ENCODE measurements around the gene APBB1IP. TPM values are rescaled to one million over a fixed set of nuclear protein-coding genes. Genes with fewer than 3 reads are reported as not detected.
A peak's percentile ranks its signal among the peaks of the same experiment; 100 is the strongest.
"Not testable (repeated sequence)": the region's sequence is repeated elsewhere in the genome, so short reads cannot be mapped to it uniquely, and the experiment has no call there.

The APBB1IP gene
- total RNA-seq, 2 experiments from 2014 or later: 66.3 to 68.0 TPM

DNA sequence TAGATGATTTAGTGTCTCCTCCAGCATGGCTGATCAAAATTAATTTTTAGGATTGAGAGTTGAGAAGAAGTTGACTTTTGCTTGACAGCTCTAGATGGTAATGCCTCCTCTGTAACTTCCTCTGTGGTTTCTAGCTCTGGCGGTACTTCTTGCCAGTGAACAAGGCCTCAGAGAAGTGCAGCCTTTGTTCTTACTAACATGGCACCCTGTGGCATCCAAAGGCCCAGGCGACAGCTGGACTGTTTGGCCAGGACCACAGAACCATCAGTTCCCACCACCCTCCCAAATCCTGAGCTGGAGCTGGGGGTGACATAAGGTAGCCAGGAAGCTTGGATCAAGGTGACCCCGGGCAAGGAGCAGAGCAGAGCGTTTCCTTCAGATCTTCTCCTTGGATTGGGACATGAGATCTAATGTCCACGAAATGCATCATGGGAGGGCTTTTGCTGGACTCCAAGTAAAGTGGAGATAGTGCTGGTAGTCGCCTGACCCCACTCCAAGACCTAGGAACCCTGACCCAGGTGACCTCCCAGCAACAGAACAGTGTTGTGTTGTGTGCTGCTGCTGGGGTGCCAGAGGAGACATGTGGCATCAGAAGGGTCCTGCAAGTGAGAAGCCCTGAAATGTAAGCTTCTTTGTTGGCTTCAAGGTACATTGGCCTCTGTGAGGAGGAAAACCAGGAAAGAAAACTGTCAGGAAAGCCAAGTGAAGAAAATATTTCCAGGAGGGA is 41.8 kb downstream of the APBB1IP start:
- Mint-ChIP-seq H3K36me3 (peaks cover 42% of the 10 kb centered on the region), H3K4me1 (peaks cover 63% of the 10 kb centered on the region), H3K27me3 (no peaks in the 10 kb centered on the region), H3K9me3 (peaks cover 4% of the 10 kb centered on the region), H3K27ac (peak overlapping the region; percentile 96), H3K4me3 (peak overlapping the region; percentile 62)
- DNase-seq: no peak

DNA sequence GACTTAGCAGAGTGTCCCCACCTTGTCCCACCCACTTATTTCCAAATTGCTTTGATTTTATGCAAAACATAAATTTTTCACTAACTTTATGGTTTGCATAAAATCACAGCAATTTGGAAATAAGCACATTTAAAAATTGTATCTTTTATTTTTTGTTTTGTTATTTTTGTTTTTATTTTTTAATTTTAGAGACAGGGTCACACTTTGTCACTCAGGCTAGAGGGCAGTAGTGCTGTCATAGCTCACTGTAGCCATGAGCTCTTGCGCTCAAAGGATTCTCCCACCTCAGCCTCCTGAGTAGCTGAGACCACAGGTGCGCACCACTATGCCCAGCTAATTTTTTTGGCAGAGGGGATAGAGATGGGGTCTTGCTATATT is 43.2 kb downstream of the APBB1IP start:
- Mint-ChIP-seq H3K27ac (peak overlapping the region; percentile 74), H3K36me3 (peaks cover 33% of the 10 kb centered on the region), H3K4me1 (peaks cover 63% of the 10 kb centered on the region), H3K4me3 (peak overlapping the region; percentile 12), H3K27me3 (no peaks in the 10 kb centered on the region), H3K9me3 (peaks cover 4% of the 10 kb centered on the region)
- DNase-seq: no peak

GRCh38 chr10:26481914-26482550 is 43.9 kb downstream of the APBB1IP start:
- DNase-seq: no peak
- Mint-ChIP-seq H3K4me1 (peaks cover 67% of the 10 kb centered on the region), H3K9me3 (peaks cover 4% of the 10 kb centered on the region), H3K27ac (peak overlapping the region; percentile 97), H3K36me3 (peaks cover 29% of the 10 kb centered on the region), H3K27me3 (no peaks in the 10 kb centered on the region), H3K4me3 (peak overlapping the region; percentile 80)

- Mint-ChIP-seq H3K27me3 (no peaks in the 10 kb centered on the region), H3K36me3 (peaks cover 20% of the 10 kb centered on the region), H3K4me3 (peak overlapping the region; percentile 14), H3K27ac (peak overlapping the region; percentile 97), H3K4me1 (peaks cover 67% of the 10 kb centered on the region), H3K9me3 (no peaks in the 10 kb centered on the region)
- DNase-seq: no peak
Measured at GRCh38 chr10:26483554-26483953, 45.4 kb downstream of the APBB1IP start.

GRCh38 chr10:26485150-26485941 is 47.2 kb downstream of the APBB1IP start:
- Mint-ChIP-seq H3K27me3 (no peaks in the 10 kb centered on the region), H3K4me1 (peaks cover 68% of the 10 kb centered on the region), H3K27ac (peak overlapping the region; percentile 77), H3K4me3 (peak overlapping the region; percentile 33), H3K36me3 (peaks cover 22% of the 10 kb centered on the region), H3K9me3 (no peaks in the 10 kb centered on the region)
- no peak for DNase-seq

GRCh38 chr10:26486304-26486703 is 48.2 kb downstream of the APBB1IP start:
- peak overlapping the region; percentile 63 for H3K4me3 Mint-ChIP-seq
- no peaks in the 10 kb centered on the region for H3K27me3 Mint-ChIP-seq
- H3K36me3 Mint-ChIP-seq: peaks cover 25% of the 10 kb centered on the region
- H3K27ac Mint-ChIP-seq: peak overlapping the region; percentile 94
- H3K9me3 Mint-ChIP-seq: no peaks in the 10 kb centered on the region
- peaks cover 61% of the 10 kb centered on the region for H3K4me1 Mint-ChIP-seq
- DNase-seq: no peak

- Mint-ChIP-seq H3K36me3 (peaks cover 26% of the 10 kb centered on the region), H3K4me3 (peak overlapping the region; percentile 63), H3K27ac (peak overlapping the region; percentile 94), H3K4me1 (peaks cover 58% of the 10 kb centered on the region), H3K27me3 (no peaks in the 10 kb centered on the region), H3K9me3 (peaks cover 1% of the 10 kb centered on the region)
- peak; percentile 76 for DNase-seq
Measured at GRCh38 chr10:26486990-26487850, 49.1 kb downstream of the APBB1IP start.

GRCh38 chr10:26488344-26488743 is 50.2 kb downstream of the APBB1IP start:
- peak overlapping the region; percentile 12 for H3K4me3 Mint-ChIP-seq
- peak; percentile 34 for DNase-seq
- H3K4me1 Mint-ChIP-seq: peaks cover 59% of the 10 kb centered on the region
- peaks cover 34% of the 10 kb centered on the region for H3K36me3 Mint-ChIP-seq
- H3K27ac Mint-ChIP-seq: peak overlapping the region; percentile 94
- H3K9me3 Mint-ChIP-seq: peaks cover 8% of the 10 kb centered on the region
- H3K27me3 Mint-ChIP-seq: no peaks in the 10 kb centered on the region

DNA sequence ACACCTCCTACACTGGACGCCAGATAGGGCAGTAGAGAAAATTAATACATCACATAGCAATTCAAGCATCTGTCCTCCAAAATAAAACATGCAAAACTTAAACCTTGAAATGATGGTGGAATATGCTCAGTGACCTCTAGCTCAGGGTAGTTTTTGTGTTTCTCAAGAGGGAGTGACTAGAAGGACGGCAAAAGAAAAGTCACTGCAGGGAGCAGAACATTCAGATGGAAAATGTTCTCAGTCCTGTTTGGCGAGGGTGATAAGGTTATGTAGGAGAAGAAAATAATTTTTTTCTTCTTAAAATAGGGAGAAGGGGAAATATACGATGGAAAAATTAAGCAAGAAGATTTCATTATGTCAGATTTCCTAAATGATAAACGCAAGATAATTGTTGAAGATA is 50.9 kb downstream of the APBB1IP start:
- Mint-ChIP-seq H3K4me1 (peaks cover 58% of the 10 kb centered on the region), H3K27ac (peak overlapping the region; percentile 94), H3K27me3 (no peaks in the 10 kb centered on the region), H3K9me3 (peaks cover 8% of the 10 kb centered on the region), H3K4me3 (peak overlapping the region; percentile 12), H3K36me3 (peaks cover 41% of the 10 kb centered on the region)
- no peak for DNase-seq

DNA sequence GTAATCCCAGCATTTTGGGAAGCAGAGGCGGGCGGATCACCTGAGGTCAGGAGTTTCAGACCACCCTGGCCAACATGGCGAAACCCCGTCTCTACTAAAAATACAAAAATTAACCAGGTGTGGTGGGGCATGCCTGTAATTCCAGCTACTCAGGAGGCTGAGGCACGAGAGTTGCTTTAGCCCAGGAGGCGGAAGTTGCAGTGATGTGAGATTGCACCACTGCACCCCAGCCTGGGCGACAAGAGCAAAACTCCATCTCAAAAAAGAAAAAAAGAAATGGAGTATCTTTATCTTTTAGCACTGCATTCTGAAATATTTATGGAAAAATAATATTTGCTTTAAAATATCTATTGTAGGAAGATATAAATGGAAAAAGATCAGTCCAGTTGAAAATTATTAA is 52.2 kb downstream of the APBB1IP start:
- peaks cover 57% of the 10 kb centered on the region for H3K4me1 Mint-ChIP-seq
- not testable (repeated sequence) for DNase-seq, H3K4me3 Mint-ChIP-seq, H3K27me3 Mint-ChIP-seq, H3K27ac Mint-ChIP-seq, H3K9me3 Mint-ChIP-seq
- peaks cover 53% of the 10 kb centered on the region for H3K36me3 Mint-ChIP-seq

- no peak overlapping the region for H3K27ac Mint-ChIP-seq
- peaks cover 57% of the 10 kb centered on the region for H3K36me3 Mint-ChIP-seq
Measured at GRCh38 chr10:26491276-26491675, 53.1 kb downstream of the APBB1IP start.

DNA sequence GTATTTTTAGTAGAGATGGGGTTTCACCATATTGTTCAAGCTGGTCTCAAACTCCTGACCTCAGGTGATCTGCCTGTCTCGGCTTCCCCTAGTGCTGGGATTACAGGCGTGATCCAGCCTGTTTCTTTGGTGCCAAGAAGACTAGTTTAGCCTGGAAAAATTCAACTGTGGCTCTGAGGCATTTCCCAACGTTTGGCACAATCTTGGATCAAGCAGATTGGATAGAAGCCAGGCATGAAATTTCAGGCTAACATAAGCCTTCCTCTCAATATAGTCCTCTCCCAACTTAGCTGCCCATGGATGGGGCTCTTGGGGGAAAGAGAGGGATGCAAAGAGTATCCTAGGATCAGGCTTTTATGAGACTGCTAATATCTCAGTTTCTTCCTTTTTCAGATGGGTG is 53.8 kb downstream of the APBB1IP start:
- DNase-seq: no peak
- Mint-ChIP-seq H3K4me3 (no peak overlapping the region), H3K36me3 (peaks cover 62% of the 10 kb centered on the region), H3K27ac (peak overlapping the region; percentile 61), H3K9me3 (peaks cover 8% of the 10 kb centered on the region), H3K4me1 (peaks cover 49% of the 10 kb centered on the region), H3K27me3 (no peaks in the 10 kb centered on the region)

More at GRCh38 chr10:26491276-26491675, 53.1 kb downstream of the APBB1IP start:
- Mint-ChIP-seq H3K27me3 (no peaks in the 10 kb centered on the region), H3K9me3 (peaks cover 8% of the 10 kb centered on the region), H3K4me1 (peaks cover 55% of the 10 kb centered on the region), H3K4me3 (no peak overlapping the region)
- DNase-seq: no peak

DNA sequence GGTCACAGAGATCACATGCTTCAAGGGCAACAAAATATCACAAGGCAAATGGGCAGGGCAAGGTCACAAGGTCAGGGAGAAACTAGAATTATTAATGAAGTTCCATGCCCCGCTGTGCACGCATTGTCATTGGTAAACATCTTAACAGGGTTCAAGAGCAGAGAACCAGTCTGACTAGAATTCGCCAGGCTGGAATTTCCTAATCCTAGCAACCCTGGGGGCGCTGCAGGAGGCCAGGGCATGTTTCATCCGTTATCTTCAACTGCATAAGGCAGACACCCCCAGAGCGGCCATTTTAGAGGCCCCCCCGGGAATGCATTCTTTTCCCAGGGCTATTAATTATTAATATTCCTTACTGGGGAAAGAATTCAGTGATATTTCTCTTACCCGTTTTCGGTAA is 54.6 kb downstream of the APBB1IP start:
- Mint-ChIP-seq H3K36me3 (peaks cover 67% of the 10 kb centered on the region), H3K4me1 (peaks cover 41% of the 10 kb centered on the region), H3K27ac (peak overlapping the region; percentile 61)
- H3K27me3 Mint-ChIP-seq, H3K4me3 Mint-ChIP-seq, H3K9me3 Mint-ChIP-seq, DNase-seq: not testable (repeated sequence)

GRCh38 chr10:26494018-26494417 is 55.9 kb downstream of the APBB1IP start:
- Mint-ChIP-seq H3K27me3 (no peaks in the 10 kb centered on the region), H3K4me1 (peaks cover 29% of the 10 kb centered on the region), H3K27ac (peak overlapping the region; percentile 20), H3K4me3 (no peak overlapping the region), H3K36me3 (peaks cover 64% of the 10 kb centered on the region), H3K9me3 (peaks cover 8% of the 10 kb centered on the region)
- DNase-seq: no peak

All from activated naive CD8-positive, alpha-beta T cell treated with anti-CD3 and anti-CD28 coated beads for 36 hours (primary cell).